Liver (tissue), 9 donors: Measurements from ENCODE around the gene EGFR. TPM values are rescaled to one million over a fixed set of nuclear protein-coding genes. Genes with fewer than 3 reads are reported as not detected.

Source experiments
- DNase-seq: peaks from one replicate; pipeline ENCODE4 v3.0.0-alpha.2; 2017; ENCODE audit warnings: low spot score
- H3K27ac ChIP-seq, 2 donors: one replicate each; pipeline ENCODE4 v1.7.0; 2013; ENCODE audit warnings: inconsistent platforms in 2 of 2, low read length in 2 of 2, control low read depth in 1 of 2, low read depth in 1 of 2, mild to moderate bottlenecking in 1 of 2
- H3K27me3 ChIP-seq, 4 donors: one replicate each; pipeline versions ENCODE4 v1.6.1 to v1.7.0; 2013; ENCODE audit warnings: low read length in 3 of 4, inconsistent platforms in 1 of 4, mild to moderate bottlenecking in 1 of 4, moderate library complexity in 1 of 4; ENCODE audit not compliant: control insufficient read depth in 4 of 4, insufficient read depth in 4 of 4
- H3K36me3 ChIP-seq, 4 donors: one replicate each; pipeline versions ENCODE4 v1.6.1 to v1.7.0; 2013; ENCODE audit warnings: low read length in 3 of 4, mild to moderate bottlenecking in 3 of 4, low read depth in 1 of 4, moderate library complexity in 1 of 4; ENCODE audit not compliant: control insufficient read depth in 4 of 4, insufficient read depth in 3 of 4
- H3K4me1 ChIP-seq, 4 donors: one replicate each; pipeline versions ENCODE4 v1.6.1 to v1.7.0; 2013; ENCODE audit warnings: low read length in 3 of 4, mild to moderate bottlenecking in 3 of 4, moderate library complexity in 1 of 4; ENCODE audit not compliant: control insufficient read depth in 4 of 4, insufficient read depth in 4 of 4
- H3K4me3 ChIP-seq, 3 donors: one replicate each; pipeline versions ENCODE4 v1.6.1 to v1.7.0; 2013; ENCODE audit warnings: low read length in 3 of 3, control low read depth in 1 of 3, low read depth in 1 of 3, mild to moderate bottlenecking in 1 of 3
- H3K9ac ChIP-seq, 2 donors: one replicate each; pipeline ENCODE4 v1.7.0; 2013; ENCODE audit warnings: low read length in 2 of 2, mild to moderate bottlenecking in 2 of 2, moderate library complexity in 2 of 2, control low read depth in 1 of 2, low read depth in 1 of 2
- H3K9me3 ChIP-seq, 4 donors: one replicate each; pipeline versions ENCODE4 v1.6.1 to v1.7.0; 2013; ENCODE audit warnings: low read length in 3 of 4; ENCODE audit not compliant: control insufficient read depth in 4 of 4
- ATF3 ChIP-seq: IDR thresholded peaks from 2 replicates; pipeline ENCODE4 v1.6.1; 2016; ENCODE audit warnings: antibody characterized with exemption
- CTCF ChIP-seq: fragments of 150-350 bp; IDR thresholded peaks from 2 replicates; pipeline ENCODE4 v1.5.1; 2017; ENCODE audit warnings: improper control_type of control experiment, low read depth, low read length; ENCODE audit not compliant: missing input control
- FOXA1 ChIP-seq: IDR thresholded peaks from 2 replicates; pipeline ENCODE4 v1.6.1; 2016; ENCODE audit warnings: antibody characterized with exemption
- GABPA ChIP-seq, 2 donors: IDR thresholded peaks in 1 of 2; conservative IDR thresholded peaks in 1 of 2; 2 replicates each; pipeline ENCODE4 v1.6.1; 2016; ENCODE audit warnings: antibody characterized with exemption in 2 of 2, mild to moderate bottlenecking in 1 of 2, moderate library complexity in 1 of 2
- HNF4A ChIP-seq, 2 donors: conservative IDR thresholded peaks; 2 replicates each; pipeline ENCODE4 v1.6.1; 2016; ENCODE audit warnings: antibody characterized with exemption in 2 of 2, mild to moderate bottlenecking in 2 of 2
- JUND ChIP-seq, 2 donors: IDR thresholded peaks; 2 replicates each; pipeline ENCODE4 v1.6.1; 2016; ENCODE audit warnings: antibody characterized with exemption in 2 of 2
- MAX ChIP-seq: IDR thresholded peaks from 2 replicates; pipeline ENCODE4 v1.6.1; 2016; ENCODE audit warnings: antibody characterized with exemption
- NR2F2 ChIP-seq: IDR thresholded peaks from 2 replicates; pipeline ENCODE4 v1.6.1; 2016; ENCODE audit warnings: antibody characterized with exemption
- RAD21 ChIP-seq, 2 donors: IDR thresholded peaks; 2 replicates each; pipeline ENCODE4 v1.6.1; 2016; ENCODE audit warnings: antibody characterized with exemption in 2 of 2, mild to moderate bottlenecking in 2 of 2
- REST ChIP-seq: IDR thresholded peaks from 2 replicates; pipeline ENCODE4 v1.6.1; 2016; ENCODE audit warnings: antibody characterized with exemption, mild to moderate bottlenecking
- SP1 ChIP-seq: IDR thresholded peaks from 2 replicates; pipeline ENCODE4 v1.6.1; 2018; ENCODE audit warnings: antibody characterized with exemption, mild to moderate bottlenecking
- TAF1 ChIP-seq: conservative IDR thresholded peaks from 2 replicates; pipeline ENCODE4 v1.6.1; 2016; ENCODE audit warnings: antibody characterized with exemption, mild to moderate bottlenecking
- YY1 ChIP-seq: IDR thresholded peaks from 2 replicates; pipeline ENCODE4 v1.6.1; 2016; ENCODE audit warnings: antibody characterized with exemption, mild to moderate bottlenecking
- ZBTB33 ChIP-seq: IDR thresholded peaks from 2 replicates; pipeline ENCODE4 v1.6.1; 2016; ENCODE audit warnings: antibody characterized with exemption
- WGBS: extraction: QIAGEN DNeasy Blood & Tissue Kit; methylation state at CpG from one replicate; pipeline ENCODE4 v1.1.7; 2013; 5-methylcytosine and 5-hydroxymethylcytosine counted together
- polyA plus RNA-seq, 2 donors: library from polyadenylated mRNA; stranded (reverse) in 1 of 2; unstranded in 1 of 2; fragments of 200-250 nt in 1 of 2; fragments of >200 nt in 1 of 2; fragmentation: Nextera tagmentation in 1 of 2; extraction: Ambion mirVana in 1 of 2; gene quantifications; one replicate each; pipeline versions ENCODE4 v1.2.1 to v1.2.3, GENCODE V29; 2013 to 2015
- total RNA-seq, 2 donors: library from RNA; depleted of rRNA; stranded (reverse); fragments of >200 nt; gene quantifications; one replicate each; pipeline ENCODE4 v1.2.3, GENCODE V29; 2014
- donor health status: healthy.
- donor health status: healthy.
- donor health status: healthy.
- donor health status: healthy.
- donor health status: healthy.

EGFR gene
- total and polyA plus RNA-seq, 4 donors = 22.6 to 37.0 (median 27.7) TPM

- no peak for TF ChIP-seq GABPA (IDR thresholded peaks at IDR 0.05 in 1 of 2, conservative IDR thresholded peaks at IDR 0.05 in 1 of 2)
- TF ChIP-seq YY1 = no peak
Measured at GRCh38 chr7:55093674-55094073, 74.9 kb downstream of the EGFR start (continued).

GRCh38 chr7:55094092-55094690, 75.4 kb downstream of the EGFR start:
- Histone ChIP-seq H3K27me3 (no peaks in the 10 kb centered on the region), H3K4me1 (peaks cover 12 to 31% (median 23%) of the 10 kb centered on the region in 4 donors), H3K4me3 (no peak overlapping the region), H3K27ac (no peak overlapping the region), H3K9ac (no peak overlapping the region), H3K9me3 (no peaks in the 10 kb centered on the region), H3K36me3 (no peaks in the 10 kb centered on the region)
- 79% methylated on average over 5 of the region's 5 CpGs for WGBS
- no peak for TF ChIP-seq TAF1
- TF ChIP-seq REST = no peak
- no peak for TF ChIP-seq CTCF
- TF ChIP-seq JUND (IDR thresholded peaks at IDR 0.05) = no peak
- no peak for TF ChIP-seq ZBTB33
- TF ChIP-seq GABPA (IDR thresholded peaks at IDR 0.05 in 1 of 2, conservative IDR thresholded peaks at IDR 0.05 in 1 of 2) = no peak
- TF ChIP-seq MAX = no peak
- no peak for TF ChIP-seq YY1
- no peak for TF ChIP-seq FOXA1
- no peak for DNase-seq

GRCh38 chr7:55095672-55096071, 76.9 kb downstream of the EGFR start:
- no peak for DNase-seq
- peaks cover 10 to 32% (median 24%) of the 10 kb centered on the region in 4 donors for H3K4me1 ChIP-seq

More at GRCh38 chr7:55095672-55096071, 76.9 kb downstream of the EGFR start:
- Histone ChIP-seq H3K27ac (no peak overlapping the region), H3K9ac (no peak overlapping the region), H3K4me3 (no peak overlapping the region), H3K27me3 (no peaks in the 10 kb centered on the region), H3K36me3 (no peaks in the 10 kb centered on the region), H3K9me3 (no peaks in the 10 kb centered on the region)
- TF ChIP-seq HNF4A (conservative IDR thresholded peaks at IDR 0.05) (no peak), NR2F2 (no peak), JUND (IDR thresholded peaks at IDR 0.05) (no peak), TAF1 (no peak), ATF3 (no peak), ZBTB33 (no peak), RAD21 (IDR thresholded peaks at IDR 0.05) (no peak), SP1 (no peak)
- WGBS = 91% methylated on average over 4 of the region's 4 CpGs
